HepG2 (cell line): Measurements from ENCODE around the gene RASSF7. TPM values are rescaled to one million over a fixed set of nuclear protein-coding genes. Genes with fewer than 3 reads are reported as not detected.
A peak's percentile ranks its signal among the peaks of the same experiment; 100 is the strongest.

Experiments
- ATRX ChIP-seq: sonication (generic); formaldehyde crosslinking; IDR thresholded peaks from 2 replicates; pipeline ENCODE4 v1.4.0; 2020; ENCODE audit warnings: missing genetic modification reagents, borderline replicate concordance
- CBX1 ChIP-seq: IDR thresholded peaks from one replicate; pipeline ENCODE4 v1.6.1; 2016; ENCODE audit warnings: antibody characterized with exemption, low read depth
- CCAR2 ChIP-seq: fragments of 200-400 bp; formaldehyde crosslinking; optimal IDR thresholded peaks from 2 replicates; pipeline ENCODE3; 2018; ENCODE audit warnings: low read depth, mild to moderate bottlenecking, low read length, moderate library complexity
- DBP ChIP-seq: sonication (generic); formaldehyde crosslinking; IDR thresholded peaks from 2 replicates; pipeline ENCODE4 v1.4.0; 2020; ENCODE audit warnings: missing genetic modification reagents; ENCODE audit errors: not compliant biosample characterization
- DMAP1 ChIP-seq: IDR thresholded peaks from 2 replicates; pipeline ENCODE4 v1.6.1; 2016
- ELF3 ChIP-seq: IDR thresholded peaks from 2 replicates; pipeline ENCODE4 v1.6.1; 2016; ENCODE audit warnings: missing genetic modification reagents, missing compliant biosample characterization
- FOXM1 ChIP-seq: sonication (generic); formaldehyde crosslinking; IDR thresholded peaks from 2 replicates; pipeline ENCODE4 v1.5.0; 2020; ENCODE audit warnings: missing genetic modification reagents
- KDM2A ChIP-seq: sonication (generic); formaldehyde crosslinking; IDR thresholded peaks from 2 replicates; pipeline ENCODE4 v1.4.0; 2020; ENCODE audit warnings: low read depth, missing genetic modification reagents, borderline replicate concordance
- KLF12 ChIP-seq: sonication (generic); formaldehyde crosslinking; IDR thresholded peaks from 2 replicates; pipeline ENCODE4 v1.4.0; 2020; ENCODE audit warnings: missing genetic modification reagents, borderline replicate concordance
- MYC ChIP-seq: sonication (generic); formaldehyde crosslinking; IDR thresholded peaks from 2 replicates; pipeline ENCODE4 v1.9.0; 2021; ENCODE audit warnings: missing genetic modification reagents, borderline replicate concordance
- NR2F1 ChIP-seq, 2 experiments: fragments of 450-650 bp in 1 of 2; formaldehyde crosslinking in 1 of 2; IDR thresholded peaks; 2 replicates each; pipeline versions ENCODE4 v1.5.0 to v1.6.1; 2016 to 2020; ENCODE audit warnings: mild to moderate bottlenecking in 1 of 2, missing compliant biosample characterization in 1 of 2, missing genetic modification reagents in 1 of 2, moderate library complexity in 1 of 2
- PCBP2 ChIP-seq: fragments of 200-400 bp; formaldehyde crosslinking; optimal IDR thresholded peaks from 2 replicates; pipeline ENCODE3; 2018; ENCODE audit warnings: low read length, low read depth; ENCODE audit not compliant: poor library complexity, severe bottlenecking
- RBAK ChIP-seq: sonication (generic); formaldehyde crosslinking; IDR thresholded peaks from 2 replicates; pipeline ENCODE4 v1.5.1; 2020; ENCODE audit warnings: mild to moderate bottlenecking, missing genetic modification reagents
- SAFB2 ChIP-seq: sonication (generic); formaldehyde crosslinking; IDR thresholded peaks from 2 replicates; pipeline ENCODE4 v1.5.1; 2020; ENCODE audit warnings: missing genetic modification reagents, low read depth, mild to moderate bottlenecking, borderline replicate concordance
- U2AF1 ChIP-seq: fragments of 200-400 bp; formaldehyde crosslinking; optimal IDR thresholded peaks from 2 replicates; pipeline ENCODE3; 2017; ENCODE audit warnings: mild to moderate bottlenecking, low read depth, low read length
- ZFP37 ChIP-seq: sonication (generic); formaldehyde crosslinking; IDR thresholded peaks from 2 replicates; pipeline ENCODE4 v1.4.0; 2020; ENCODE audit warnings: missing genetic modification reagents, borderline replicate concordance
- ZFP62 ChIP-seq: sonication (generic); formaldehyde crosslinking; IDR thresholded peaks from 2 replicates; pipeline ENCODE4 v1.4.0; 2020; ENCODE audit warnings: missing genetic modification reagents
- ZNF224 ChIP-seq: sonication (generic); formaldehyde crosslinking; IDR thresholded peaks from 2 replicates; pipeline ENCODE4 v1.5.0; 2020; ENCODE audit warnings: mild to moderate bottlenecking, missing genetic modification reagents
- ZNF296 ChIP-seq: sonication (generic); formaldehyde crosslinking; conservative IDR thresholded peaks from 2 replicates; pipeline ENCODE4 v1.5.0; 2020; ENCODE audit warnings: mild to moderate bottlenecking, missing genetic modification reagents
- ZNF546 ChIP-seq: sonication (generic); formaldehyde crosslinking; conservative IDR thresholded peaks from 2 replicates; pipeline ENCODE4 v1.8.1; 2023; ENCODE audit warnings: mild to moderate bottlenecking, missing genetic modification reagents
- ZNF605 ChIP-seq: sonication (generic); formaldehyde crosslinking; IDR thresholded peaks from 2 replicates; pipeline ENCODE4 v1.8.0; 2022; ENCODE audit warnings: mild to moderate bottlenecking, missing genetic modification reagents
- polyA plus RNA-seq, 8 experiments: library from polyadenylated mRNA; depleted of rRNA in 3 of 8; stranded (reverse) in 7 of 8; unstranded in 1 of 8; fragments of >200 nt; fragmentation: Illumina TruSeq in 4 of 8; extraction: Trizol in 4 of 8; gene quantifications; 2 replicates each; pipeline versions ENCODE4 v1.2.1 to v1.2.3, GENCODE V29; 2011 to 2016; ENCODE audit warnings: low read depth in 4 of 8, missing spikeins in 1 of 8, mixed read lengths in 1 of 8; ENCODE audit not compliant: insufficient read depth in 1 of 8
- total RNA-seq, 5 experiments: library from RNA; depleted of rRNA; stranded (reverse); fragments of >200 nt; fragmentation: Illumina TruSeq; extraction: Trizol; gene quantifications; 2 replicates each; pipeline ENCODE4 v1.2.3, GENCODE V29; 2016; ENCODE audit warnings: low read depth in 1 of 5
- TF ChIP-seq, protein P1 (sequence below): sonication (generic); formaldehyde crosslinking; IDR thresholded peaks from 2 replicates; pipeline ENCODE4 v1.4.0; 2020; ENCODE audit warnings: missing genetic modification reagents, borderline replicate concordance
- TF ChIP-seq, protein P2 (sequence below): sonication (generic); formaldehyde crosslinking; IDR thresholded peaks from 2 replicates; pipeline ENCODE4 v1.5.1; 2020; ENCODE audit warnings: missing genetic modification reagents, mild to moderate bottlenecking, borderline replicate concordance
- TF ChIP-seq, protein P3 (sequence below): sonication (generic); formaldehyde crosslinking; IDR thresholded peaks from 2 replicates; pipeline ENCODE4 v1.5.0; 2020; ENCODE audit warnings: mild to moderate bottlenecking, missing genetic modification reagents

Gene RASSF7
- total and polyA plus RNA-seq, 2 of the 13 experiments (the other 11 are each of a cell fraction or from before 2014, with no cell fraction given): 20.2 to 28.6 TPM

DNA sequence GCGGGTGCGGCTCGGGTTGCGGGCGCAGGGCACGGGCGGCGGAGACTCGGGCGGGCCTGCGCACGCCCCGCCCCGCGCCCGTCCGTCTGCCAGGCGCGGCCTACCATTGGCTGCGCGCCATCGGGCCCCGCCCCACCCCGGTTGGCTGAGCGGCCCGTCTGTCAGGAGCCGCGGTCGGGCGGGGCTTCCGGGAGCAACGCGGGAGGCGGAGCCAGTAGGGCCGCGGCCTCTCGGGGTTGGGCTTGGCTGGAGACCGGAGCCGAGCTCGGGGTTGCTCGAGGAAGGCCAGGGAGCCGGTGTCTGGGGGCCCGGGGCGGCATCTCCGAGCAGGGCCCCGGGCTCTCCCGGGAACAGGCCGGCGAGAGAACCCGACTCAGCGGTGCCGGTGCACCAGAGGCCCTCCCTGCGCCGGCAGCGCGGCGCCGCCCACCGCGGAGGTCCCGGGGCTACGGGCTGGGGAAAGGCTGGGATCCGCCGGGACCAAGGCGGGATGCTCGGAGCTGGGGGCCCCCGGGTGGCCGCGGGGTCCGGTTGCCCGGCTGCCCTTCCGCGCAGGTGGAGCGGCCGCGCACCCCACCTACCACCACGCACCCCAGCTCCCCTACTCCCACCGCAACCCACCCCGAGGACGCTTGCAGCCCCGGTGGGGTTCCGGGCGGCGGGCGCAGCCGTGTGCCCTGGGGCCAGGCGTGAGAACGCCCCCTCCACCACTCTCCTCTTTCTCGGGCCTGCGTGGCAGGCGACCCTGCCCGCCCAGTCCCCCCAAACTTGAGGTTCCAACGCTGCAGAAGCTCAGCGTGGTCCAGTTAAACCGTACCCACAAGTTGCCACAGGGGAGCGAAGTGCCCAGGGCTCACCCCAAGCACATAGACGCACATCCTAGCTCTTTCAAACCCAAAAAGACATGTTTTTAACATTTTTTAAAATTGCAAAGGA, 25.0 kb upstream of the RASSF7 start, which contains the start of gene HRAS (continued):
- TF ChIP-seq, protein P1, sequence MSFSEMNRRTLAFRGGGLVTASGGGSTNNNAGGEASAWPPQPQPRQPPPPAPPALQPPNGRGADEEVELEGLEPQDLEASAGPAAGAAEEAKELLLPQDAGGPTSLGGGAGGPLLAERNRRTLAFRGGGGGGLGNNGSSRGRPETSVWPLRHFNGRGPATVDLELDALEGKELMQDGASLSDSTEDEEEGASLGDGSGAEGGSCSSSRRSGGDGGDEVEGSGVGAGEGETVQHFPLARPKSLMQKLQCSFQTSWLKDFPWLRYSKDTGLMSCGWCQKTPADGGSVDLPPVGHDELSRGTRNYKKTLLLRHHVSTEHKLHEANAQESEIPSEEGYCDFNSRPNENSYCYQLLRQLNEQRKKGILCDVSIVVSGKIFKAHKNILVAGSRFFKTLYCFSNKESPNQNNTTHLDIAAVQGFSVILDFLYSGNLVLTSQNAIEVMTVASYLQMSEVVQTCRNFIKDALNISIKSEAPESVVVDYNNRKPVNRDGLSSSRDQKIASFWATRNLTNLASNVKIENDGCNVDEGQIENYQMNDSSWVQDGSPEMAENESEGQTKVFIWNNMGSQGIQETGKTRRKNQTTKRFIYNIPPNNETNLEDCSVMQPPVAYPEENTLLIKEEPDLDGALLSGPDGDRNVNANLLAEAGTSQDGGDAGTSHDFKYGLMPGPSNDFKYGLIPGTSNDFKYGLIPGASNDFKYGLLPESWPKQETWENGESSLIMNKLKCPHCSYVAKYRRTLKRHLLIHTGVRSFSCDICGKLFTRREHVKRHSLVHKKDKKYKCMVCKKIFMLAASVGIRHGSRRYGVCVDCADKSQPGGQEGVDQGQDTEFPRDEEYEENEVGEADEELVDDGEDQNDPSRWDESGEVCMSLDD (CRISPR knock-in tag): peak; percentile 56; the same call in 1 of the 2 replicates
- no peak for TF ChIP-seq FOXM1 (CRISPR knock-in tag)
- TF ChIP-seq KLF12 (CRISPR knock-in tag): 0 out of 2 replicates have a peak, but pooled peaks have one; percentile 44
- TF ChIP-seq ZNF546 (CRISPR knock-in tag): no peak
- no peak for TF ChIP-seq NR2F1 (CRISPR knock-in tag; IDR thresholded peaks at IDR 0.05)
- no peak for TF ChIP-seq SAFB2 (CRISPR knock-in tag)
- peak; percentile 31 for TF ChIP-seq U2AF1
- TF ChIP-seq PCBP2: no peak
- no peak for TF ChIP-seq ZFP37
- TF ChIP-seq ZNF224 (CRISPR knock-in tag): no peak
- TF ChIP-seq CCAR2: no peak
- no peak for TF ChIP-seq ZNF605 (CRISPR knock-in tag)
- no peak for TF ChIP-seq CBX1
- TF ChIP-seq, protein P2, sequence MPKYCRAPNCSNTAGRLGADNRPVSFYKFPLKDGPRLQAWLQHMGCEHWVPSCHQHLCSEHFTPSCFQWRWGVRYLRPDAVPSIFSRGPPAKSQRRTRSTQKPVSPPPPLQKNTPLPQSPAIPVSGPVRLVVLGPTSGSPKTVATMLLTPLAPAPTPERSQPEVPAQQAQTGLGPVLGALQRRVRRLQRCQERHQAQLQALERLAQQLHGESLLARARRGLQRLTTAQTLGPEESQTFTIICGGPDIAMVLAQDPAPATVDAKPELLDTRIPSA (CRISPR knock-in tag): no peak
- TF ChIP-seq ZFP62 (CRISPR knock-in tag): no peak
- no peak for TF ChIP-seq DMAP1 (CRISPR knock-in tag)
- TF ChIP-seq RBAK: no peak
- TF ChIP-seq, protein P3, sequence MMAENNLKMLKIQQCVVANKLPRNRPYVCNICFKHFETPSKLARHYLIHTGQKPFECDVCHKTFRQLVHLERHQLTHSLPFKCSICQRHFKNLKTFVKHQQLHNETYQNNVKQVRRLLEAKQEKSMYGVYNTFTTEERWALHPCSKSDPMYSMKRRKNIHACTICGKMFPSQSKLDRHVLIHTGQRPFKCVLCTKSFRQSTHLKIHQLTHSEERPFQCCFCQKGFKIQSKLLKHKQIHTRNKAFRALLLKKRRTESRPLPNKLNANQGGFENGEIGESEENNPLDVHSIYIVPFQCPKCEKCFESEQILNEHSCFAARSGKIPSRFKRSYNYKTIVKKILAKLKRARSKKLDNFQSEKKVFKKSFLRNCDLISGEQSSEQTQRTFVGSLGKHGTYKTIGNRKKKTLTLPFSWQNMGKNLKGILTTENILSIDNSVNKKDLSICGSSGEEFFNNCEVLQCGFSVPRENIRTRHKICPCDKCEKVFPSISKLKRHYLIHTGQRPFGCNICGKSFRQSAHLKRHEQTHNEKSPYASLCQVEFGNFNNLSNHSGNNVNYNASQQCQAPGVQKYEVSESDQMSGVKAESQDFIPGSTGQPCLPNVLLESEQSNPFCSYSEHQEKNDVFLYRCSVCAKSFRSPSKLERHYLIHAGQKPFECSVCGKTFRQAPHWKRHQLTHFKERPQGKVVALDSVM (CRISPR knock-in tag): no peak
- no peak for TF ChIP-seq ZNF296 (CRISPR knock-in tag)
- peak; percentile 60 for TF ChIP-seq ELF3 (CRISPR knock-in tag)
- TF ChIP-seq ATRX (CRISPR knock-in tag): no peak
- peak; percentile 73 for TF ChIP-seq DBP (CRISPR knock-in tag)
- TF ChIP-seq KDM2A (CRISPR knock-in tag): peak; percentile 74
- TF ChIP-seq MYC: peak; percentile 33; the same call in 1 of the 2 replicates
